GM12892 (cell line): ENCODE measurements around the gene HSPB3.
A peak's percentile ranks its signal among the peaks of the same experiment; 100 is the strongest.

Source experiments
- DNase-seq: peaks from one replicate; pipeline ENCODE4 v3.0.0; 2011; ENCODE audit not compliant: insufficient read length
- FAIRE-seq: peaks from 2 replicates; lab custom pipeline; 2011; peaks lifted over from hg19 to GRCh38; lab: Jason Lieb, UNC
- POLR2A ChIP-seq: IDR thresholded peaks from 2 replicates; pipeline ENCODE4 v1.6.1; 2011; ENCODE audit warnings: low read depth, low read length, control low read depth
- POLR2AphosphoS5 ChIP-seq: IDR thresholded peaks from 2 replicates; pipeline ENCODE4 v1.6.1; 2011; ENCODE audit warnings: low read depth, low read length, control low read depth
- TAF1 ChIP-seq: IDR thresholded peaks from 2 replicates; pipeline ENCODE4 v1.6.1; 2011; ENCODE audit warnings: low read depth, mild to moderate bottlenecking, control low read depth, low read length, borderline replicate concordance

The HSPB3 gene

GRCh38 chr5:54458221-54458620 is 2.7 kb downstream of the HSPB3 start:
- DNase-seq, result no peak
- no peak for FAIRE-seq
- TF ChIP-seq POLR2AphosphoS5 (no peak), TAF1 (no peak), POLR2A (no peak)

DNA sequence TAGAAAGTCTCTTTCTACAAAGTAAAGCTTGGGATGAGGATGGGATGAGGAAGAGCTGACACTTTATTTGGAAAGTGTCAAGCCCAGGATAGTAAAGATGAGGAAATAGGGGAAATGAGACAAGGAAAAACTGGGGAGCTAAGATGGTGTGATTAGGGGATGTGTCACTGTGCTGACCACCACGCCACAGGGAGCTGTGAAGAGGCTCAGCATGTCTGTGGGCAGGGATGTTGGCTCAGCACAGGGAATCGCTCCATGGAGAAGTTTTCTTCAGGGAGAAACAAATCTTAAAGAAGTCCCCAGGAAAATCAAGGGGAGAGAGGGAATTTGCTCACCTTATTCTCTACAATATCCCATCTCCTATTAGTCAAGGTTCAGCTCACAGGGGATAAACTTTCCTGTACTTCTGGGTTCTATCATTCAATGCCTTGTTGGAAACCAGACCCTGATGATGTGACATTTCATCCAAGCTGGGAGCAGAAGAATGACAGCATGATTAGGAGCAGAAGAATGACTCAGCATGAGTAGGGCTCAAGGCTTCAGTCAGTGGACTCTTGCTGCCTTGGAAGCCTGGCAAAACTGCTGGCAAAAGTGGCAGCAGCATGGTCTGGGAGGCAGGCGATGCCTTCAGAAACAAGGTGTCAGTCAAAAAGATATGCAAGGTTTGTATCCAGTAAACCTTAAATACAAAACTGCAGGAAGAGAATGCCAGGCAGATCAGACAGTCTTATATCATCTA is 4.9 kb downstream of the HSPB3 start:
- DNase-seq, result no peak
- no peak for FAIRE-seq
- TF ChIP-seq POLR2AphosphoS5, result no peak
- no peak for TF ChIP-seq POLR2A
- TF ChIP-seq TAF1, result no peak

DNA sequence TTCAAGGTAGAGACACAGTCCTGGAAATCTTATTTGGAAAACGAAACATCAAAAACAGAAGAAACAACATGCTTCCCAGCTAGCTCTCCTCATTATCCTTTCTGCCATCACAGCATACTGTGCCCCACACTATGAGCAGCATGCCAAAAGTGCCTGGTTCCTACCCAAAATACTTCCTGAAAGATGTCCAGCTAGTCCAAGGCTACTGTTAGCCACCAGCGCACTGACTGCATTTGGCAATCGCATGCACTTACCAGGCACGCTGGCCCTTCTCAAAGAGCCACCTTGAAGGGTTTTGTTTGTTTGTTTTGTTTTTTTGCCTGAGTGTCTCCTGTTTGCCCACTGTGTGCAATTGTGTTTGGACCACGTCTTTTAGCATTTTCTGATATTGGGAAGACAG is 6.8 kb downstream of the HSPB3 start:
- DNase-seq, result no peak
- no peak for FAIRE-seq
- TF ChIP-seq POLR2A (no peak), TAF1 (no peak), POLR2AphosphoS5 (no peak)

- TF ChIP-seq TAF1 (no peak), POLR2AphosphoS5 (no peak), POLR2A (no peak)
- FAIRE-seq (no peak), DNase-seq (no peak)
Measured at GRCh38 chr5:54463713-54464112, 8.2 kb downstream of the HSPB3 start.

GRCh38 chr5:54469622-54470021 is 14.1 kb downstream of the HSPB3 start:
- FAIRE-seq (peak; percentile 21), DNase-seq (peak; percentile 11)
- TF ChIP-seq POLR2A (no peak), TAF1 (no peak), POLR2AphosphoS5 (no peak)

GRCh38 chr5:54470128-54470527 is 14.6 kb downstream of the HSPB3 start:
- DNase-seq (no peak), FAIRE-seq (no peak)
- no peak for TF ChIP-seq TAF1
- TF ChIP-seq POLR2A, result no peak

GRCh38 chr5:54470677-54471076 is 15.2 kb downstream of the HSPB3 start:
- FAIRE-seq, result no peak
- no peak for DNase-seq
- TF ChIP-seq TAF1, result no peak
- no peak for TF ChIP-seq POLR2A
- TF ChIP-seq POLR2AphosphoS5, result no peak

DNA sequence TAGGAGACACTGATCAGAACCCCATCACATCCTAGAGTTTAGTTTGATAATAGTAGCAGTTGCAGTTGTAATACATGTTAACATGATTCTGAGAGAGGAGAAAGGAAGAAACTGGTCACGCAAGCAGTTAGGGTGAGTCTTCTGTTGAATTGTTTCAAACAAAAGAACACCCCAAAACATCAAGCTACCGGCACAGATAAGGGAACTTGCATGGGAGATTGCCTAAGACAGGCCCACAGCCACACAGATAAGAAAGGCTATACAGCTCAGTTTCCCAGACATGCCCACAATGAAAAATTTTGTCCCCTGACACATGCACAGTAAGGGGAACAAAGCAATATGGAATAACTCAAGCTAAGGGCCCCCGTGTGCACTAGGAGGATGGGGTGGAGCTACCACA is 15.9 kb downstream of the HSPB3 start:
- FAIRE-seq, result no peak
- no peak for TF ChIP-seq POLR2A
- no peak for TF ChIP-seq TAF1
- TF ChIP-seq POLR2AphosphoS5, result no peak

GRCh38 chr5:54476682-54477081 is 21.2 kb downstream of the HSPB3 start:
- DNase-seq (no peak), FAIRE-seq (no peak)
- TF ChIP-seq POLR2A (no peak), POLR2AphosphoS5 (no peak), TAF1 (no peak)

More for the DNA sequence above, 15.9 kb downstream of the HSPB3 start:
- no peak for DNase-seq

DNA sequence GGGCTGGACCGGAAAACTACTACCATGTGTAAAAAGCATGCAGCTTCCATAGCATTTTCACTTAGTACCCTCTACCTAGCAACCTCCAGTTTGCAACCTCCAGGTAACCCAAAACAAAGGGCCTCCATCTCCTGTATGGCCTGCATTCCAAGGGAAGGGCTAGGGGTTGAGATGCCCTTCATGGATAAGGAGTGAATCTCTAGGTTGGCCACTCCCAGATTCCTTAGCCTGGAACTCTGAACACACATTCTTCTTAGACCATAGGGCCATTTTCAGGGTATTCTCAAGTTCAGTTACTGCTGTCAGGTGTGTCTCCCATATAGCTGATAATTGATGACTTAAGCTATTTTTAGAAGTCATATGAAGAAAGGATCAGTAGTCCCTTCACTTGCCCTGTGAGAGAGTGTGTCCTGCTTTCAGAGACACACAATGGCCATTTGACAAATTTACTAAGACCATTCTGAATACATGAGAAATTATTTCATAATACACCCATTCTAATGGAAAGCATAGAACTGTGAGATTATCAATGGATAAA is 22.5 kb downstream of the HSPB3 start:
- no peak for FAIRE-seq
- no peak for DNase-seq
- TF ChIP-seq POLR2A, result no peak
- TF ChIP-seq POLR2AphosphoS5, result no peak
- no peak for TF ChIP-seq TAF1

- FAIRE-seq, result no peak
- TF ChIP-seq POLR2AphosphoS5, result no peak
- no peak for TF ChIP-seq POLR2A
- no peak for TF ChIP-seq TAF1
Measured at GRCh38 chr5:54480296-54480695, 24.8 kb downstream of the HSPB3 start.

More at GRCh38 chr5:54480296-54480695, 24.8 kb downstream of the HSPB3 start:
- no peak for DNase-seq
